ENCODE measurements around the gene MINDY3.
"Not testable (repeated sequence)": the region's sequence is repeated elsewhere in the genome, so short reads cannot be mapped to it uniquely, and the experiment has no call there.

Gene MINDY3

GRCh38 chr10:15859906-15860691 is at the start of gene MINDY3:
TSS of gene MINDY3 (minus strand) at chr10:15860507. CDS start at chr10:15860299, 208 bp downstream.
- DNase-seq, result peak; percentile 84

- no peak for DNase-seq
Measured at GRCh38 chr10:15901889-15902288, 41.6 kb upstream of the MINDY3 start.

GRCh38 chr10:15898046-15898445 is 37.7 kb upstream of the MINDY3 start:
- DNase-seq, result no peak

GRCh38 chr10:15897287-15897686 is 37.0 kb upstream of the MINDY3 start:
- DNase-seq, result no peak

- DNase-seq, result no peak
Measured at GRCh38 chr10:15896654-15897053, 36.3 kb upstream of the MINDY3 start.

GRCh38 chr10:15884447-15884846 is 24.1 kb upstream of the MINDY3 start:
- no peak for DNase-seq

- DNase-seq, result no peak
Measured at GRCh38 chr10:15881542-15881941, 21.2 kb upstream of the MINDY3 start.

GRCh38 chr10:15879663-15880062 is 19.4 kb upstream of the MINDY3 start:
- peak; percentile 37 for DNase-seq

- DNase-seq, result peak; percentile 49
Measured at GRCh38 chr10:15879058-15879457, 18.8 kb upstream of the MINDY3 start.

GRCh38 chr10:15877836-15878576 is 17.7 kb upstream of the MINDY3 start:
- DNase-seq, result no peak

- not testable (repeated sequence) for DNase-seq
Measured at GRCh38 chr10:15876274-15876673, 16.0 kb upstream of the MINDY3 start.

- DNase-seq, result not testable (repeated sequence)
Measured at GRCh38 chr10:15872645-15873044, 12.3 kb upstream of the MINDY3 start.

- no peak for DNase-seq
Measured at GRCh38 chr10:15871823-15872222, 11.5 kb upstream of the MINDY3 start.

- no peak for DNase-seq
Measured at GRCh38 chr10:15869935-15870334, 9.6 kb upstream of the MINDY3 start.

GRCh38 chr10:15868006-15868405 is 7.7 kb upstream of the MINDY3 start:
- DNase-seq, result no peak

- no peak for DNase-seq
Measured at GRCh38 chr10:15865304-15865703, 5.0 kb upstream of the MINDY3 start.

GRCh38 chr10:15864419-15864818 is 4.1 kb upstream of the MINDY3 start:
- no peak for DNase-seq

GRCh38 chr10:15863733-15864132 is 3.4 kb upstream of the MINDY3 start:
- no peak for DNase-seq

- no peak for DNase-seq
Measured at GRCh38 chr10:15863323-15863722, 3.0 kb upstream of the MINDY3 start.

GRCh38 chr10:15860692-15861201 is 440 bp upstream of the MINDY3 start:
- DNase-seq, result no peak

GRCh38 chr10:15859509-15859905 is 800 bp downstream of the MINDY3 start:
- DNase-seq, result no peak

GRCh38 chr10:15858861-15859281 is 1.4 kb downstream of the MINDY3 start:
- DNase-seq, result peak; percentile 35

GRCh38 chr10:15857107-15857575 is 3.2 kb downstream of the MINDY3 start:
- DNase-seq, result no peak

Data from suppressor macrophage treated with lipopolysaccharide for 4 hours (primary cell).